ENCODE data around the gene CD55. TPM values are rescaled to one million over a fixed set of nuclear protein-coding genes. Genes with fewer than 3 reads are reported as not detected.

Gene CD55
- polyA plus RNA-seq, 4 donors, result 46.0 to 70.8 (median 52.4) TPM

- DNase-seq (ENCODE audit: low read depth in 4 of 4, low spot score in 2 of 4), result no peak
Measured at GRCh38 chr1:207407655-207408260, 86.3 kb downstream of the CD55 start.

Other genes with a start within 250 kb of the CD55 start
- under 1 TPM; 0.32 to 0.99 (median 0.61) TPM for gene C4BPB, start 232.8 kb upstream of the CD55 start, polyA plus RNA-seq (ENCODE audit: insufficient read length in 4 of 4)
- gene C4BPA, start 217.4 kb upstream of the CD55 start, polyA plus RNA-seq (ENCODE audit: insufficient read length in 4 of 4), result under 1 TPM; 0.39 to 0.75 (median 0.58) TPM
- 1 to 10 TPM in 2 of 4 donors, under 1 TPM in 2; 0.68 to 1.6 (median 1.1) TPM for gene CR2, start 132.7 kb downstream of the CD55 start, polyA plus RNA-seq (ENCODE audit: insufficient read length in 4 of 4)
- 10 to 100 TPM; 17.1 to 20.2 (median 18.6) TPM for gene CR1, start 174.5 kb downstream of the CD55 start, polyA plus RNA-seq (ENCODE audit: insufficient read length in 4 of 4)

Measured in left renal cortex interstitium (tissue), 4 donors.